ENCODE measurements around the gene FH.

GRCh38 chr1:241551759-241552638, 32.4 kb upstream of the FH start:
- TF ChIP-seq, protein P1, sequence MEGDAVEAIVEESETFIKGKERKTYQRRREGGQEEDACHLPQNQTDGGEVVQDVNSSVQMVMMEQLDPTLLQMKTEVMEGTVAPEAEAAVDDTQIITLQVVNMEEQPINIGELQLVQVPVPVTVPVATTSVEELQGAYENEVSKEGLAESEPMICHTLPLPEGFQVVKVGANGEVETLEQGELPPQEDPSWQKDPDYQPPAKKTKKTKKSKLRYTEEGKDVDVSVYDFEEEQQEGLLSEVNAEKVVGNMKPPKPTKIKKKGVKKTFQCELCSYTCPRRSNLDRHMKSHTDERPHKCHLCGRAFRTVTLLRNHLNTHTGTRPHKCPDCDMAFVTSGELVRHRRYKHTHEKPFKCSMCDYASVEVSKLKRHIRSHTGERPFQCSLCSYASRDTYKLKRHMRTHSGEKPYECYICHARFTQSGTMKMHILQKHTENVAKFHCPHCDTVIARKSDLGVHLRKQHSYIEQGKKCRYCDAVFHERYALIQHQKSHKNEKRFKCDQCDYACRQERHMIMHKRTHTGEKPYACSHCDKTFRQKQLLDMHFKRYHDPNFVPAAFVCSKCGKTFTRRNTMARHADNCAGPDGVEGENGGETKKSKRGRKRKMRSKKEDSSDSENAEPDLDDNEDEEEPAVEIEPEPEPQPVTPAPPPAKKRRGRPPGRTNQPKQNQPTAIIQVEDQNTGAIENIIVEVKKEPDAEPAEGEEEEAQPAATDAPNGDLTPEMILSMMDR (IDR thresholded peaks at IDR 0.05), result no peak
- TF ChIP-seq EZH2 (IDR thresholded peaks at IDR 0.05; ENCODE audit: borderline replicate concordance, insufficient read depth, low read depth, low read length, poor library complexity, severe bottlenecking), result no peak
